ENCODE results near the gene CCL3.
"Not testable (repeated sequence)": the region's sequence is repeated elsewhere in the genome, so short reads cannot be mapped to it uniquely, and the experiment has no call there.

CCL3 gene

DNA sequence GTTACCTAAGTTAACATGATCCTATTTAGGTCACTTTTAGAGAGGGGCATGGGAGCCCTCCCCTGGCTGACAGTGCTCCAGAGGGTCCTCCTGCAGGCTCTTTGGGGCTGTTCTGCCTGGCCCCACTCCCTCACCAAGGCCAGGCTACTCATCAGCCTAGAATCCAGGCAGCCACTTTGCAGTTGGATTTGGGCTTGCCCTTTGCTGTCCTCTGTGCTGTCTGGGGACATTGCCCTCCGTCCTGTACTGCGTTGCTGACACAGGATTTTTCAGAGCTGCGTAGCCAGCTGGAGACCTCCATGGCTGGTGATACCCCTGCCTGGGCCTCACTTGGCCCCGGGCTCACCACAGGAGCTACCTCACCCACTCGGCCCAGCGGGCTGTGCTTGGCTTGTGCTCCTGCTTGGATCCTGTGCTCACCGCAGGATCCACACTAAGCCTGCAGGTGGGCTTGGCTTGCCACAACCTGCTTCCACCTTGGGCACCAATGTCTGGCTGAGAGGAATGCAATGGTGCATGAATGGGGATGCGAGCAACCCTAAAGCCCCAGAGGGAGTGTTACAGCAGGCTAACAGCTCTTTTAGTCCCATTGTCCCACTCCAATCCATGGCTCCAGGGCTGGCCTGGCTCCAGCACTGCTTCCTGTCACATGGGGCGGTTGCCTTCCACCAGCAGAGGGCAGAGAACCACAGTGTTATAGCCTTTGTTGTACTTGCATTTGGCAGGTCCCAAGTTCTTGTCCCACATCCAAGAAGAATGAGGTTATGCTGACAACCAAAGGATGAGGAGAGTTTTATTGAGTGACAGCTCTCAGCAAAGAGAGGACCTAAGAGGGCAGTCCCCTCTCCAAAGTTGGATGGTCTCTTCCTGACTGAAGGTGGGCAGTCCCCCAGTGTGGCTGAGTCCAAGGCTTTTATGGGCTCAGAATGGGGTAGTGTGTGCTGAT, 35.2 kb upstream of the CCL3 start:
- TF ChIP-seq ZFX (IDR thresholded peaks at IDR 0.05; ENCODE audit: borderline replicate concordance) = no peak
- TF ChIP-seq, protein P1, sequence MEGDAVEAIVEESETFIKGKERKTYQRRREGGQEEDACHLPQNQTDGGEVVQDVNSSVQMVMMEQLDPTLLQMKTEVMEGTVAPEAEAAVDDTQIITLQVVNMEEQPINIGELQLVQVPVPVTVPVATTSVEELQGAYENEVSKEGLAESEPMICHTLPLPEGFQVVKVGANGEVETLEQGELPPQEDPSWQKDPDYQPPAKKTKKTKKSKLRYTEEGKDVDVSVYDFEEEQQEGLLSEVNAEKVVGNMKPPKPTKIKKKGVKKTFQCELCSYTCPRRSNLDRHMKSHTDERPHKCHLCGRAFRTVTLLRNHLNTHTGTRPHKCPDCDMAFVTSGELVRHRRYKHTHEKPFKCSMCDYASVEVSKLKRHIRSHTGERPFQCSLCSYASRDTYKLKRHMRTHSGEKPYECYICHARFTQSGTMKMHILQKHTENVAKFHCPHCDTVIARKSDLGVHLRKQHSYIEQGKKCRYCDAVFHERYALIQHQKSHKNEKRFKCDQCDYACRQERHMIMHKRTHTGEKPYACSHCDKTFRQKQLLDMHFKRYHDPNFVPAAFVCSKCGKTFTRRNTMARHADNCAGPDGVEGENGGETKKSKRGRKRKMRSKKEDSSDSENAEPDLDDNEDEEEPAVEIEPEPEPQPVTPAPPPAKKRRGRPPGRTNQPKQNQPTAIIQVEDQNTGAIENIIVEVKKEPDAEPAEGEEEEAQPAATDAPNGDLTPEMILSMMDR (IDR thresholded peaks at IDR 0.05) = no peak
- H3K27ac ChIP-seq = no peak overlapping the region

- TF ChIP-seq, protein P1 (IDR thresholded peaks at IDR 0.05) = no peak
- TF ChIP-seq ZFX (IDR thresholded peaks at IDR 0.05; ENCODE audit: borderline replicate concordance) = no peak
- no peak overlapping the region for H3K27ac ChIP-seq
Observed at GRCh38 chr17:36123431-36123830, 33.5 kb upstream of the CCL3 start.

- H3K27ac ChIP-seq = not testable (repeated sequence)
Observed at GRCh38 chr17:36121099-36121498, 31.2 kb upstream of the CCL3 start.

DNA sequence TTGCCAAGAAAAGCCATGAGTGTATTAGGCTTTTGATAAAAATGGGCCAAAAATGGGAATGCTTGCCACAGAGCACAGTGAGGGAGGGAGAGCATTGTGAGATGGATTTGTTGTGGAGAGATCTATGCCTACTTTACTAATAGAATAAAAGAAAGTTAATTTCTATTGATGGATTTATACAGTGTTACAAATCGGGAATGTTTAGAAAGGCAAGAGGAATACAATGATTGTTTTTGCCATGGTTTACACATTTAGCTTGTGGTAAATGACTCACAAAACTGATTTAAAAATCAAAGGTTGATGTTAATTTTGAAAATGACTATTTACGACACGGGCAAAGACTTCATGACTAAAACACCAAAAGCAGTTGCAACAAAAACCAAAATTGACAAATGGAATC, 30.3 kb upstream of the CCL3 start:
- H3K27ac ChIP-seq = no peak overlapping the region
- TF ChIP-seq ZFX (IDR thresholded peaks at IDR 0.05; ENCODE audit: borderline replicate concordance) = no peak
- TF ChIP-seq, protein P1 (IDR thresholded peaks at IDR 0.05) = no peak

GRCh38 chr17:36118477-36119353, 28.8 kb upstream of the CCL3 start:
- TF ChIP-seq, protein P1 (IDR thresholded peaks at IDR 0.05) = 0 out of 2 replicates have a peak, but pooled peaks have one; percentile 16
- TF ChIP-seq ZFX (IDR thresholded peaks at IDR 0.05; ENCODE audit: borderline replicate concordance) = no peak
- no peak overlapping the region for H3K27ac ChIP-seq

DNA sequence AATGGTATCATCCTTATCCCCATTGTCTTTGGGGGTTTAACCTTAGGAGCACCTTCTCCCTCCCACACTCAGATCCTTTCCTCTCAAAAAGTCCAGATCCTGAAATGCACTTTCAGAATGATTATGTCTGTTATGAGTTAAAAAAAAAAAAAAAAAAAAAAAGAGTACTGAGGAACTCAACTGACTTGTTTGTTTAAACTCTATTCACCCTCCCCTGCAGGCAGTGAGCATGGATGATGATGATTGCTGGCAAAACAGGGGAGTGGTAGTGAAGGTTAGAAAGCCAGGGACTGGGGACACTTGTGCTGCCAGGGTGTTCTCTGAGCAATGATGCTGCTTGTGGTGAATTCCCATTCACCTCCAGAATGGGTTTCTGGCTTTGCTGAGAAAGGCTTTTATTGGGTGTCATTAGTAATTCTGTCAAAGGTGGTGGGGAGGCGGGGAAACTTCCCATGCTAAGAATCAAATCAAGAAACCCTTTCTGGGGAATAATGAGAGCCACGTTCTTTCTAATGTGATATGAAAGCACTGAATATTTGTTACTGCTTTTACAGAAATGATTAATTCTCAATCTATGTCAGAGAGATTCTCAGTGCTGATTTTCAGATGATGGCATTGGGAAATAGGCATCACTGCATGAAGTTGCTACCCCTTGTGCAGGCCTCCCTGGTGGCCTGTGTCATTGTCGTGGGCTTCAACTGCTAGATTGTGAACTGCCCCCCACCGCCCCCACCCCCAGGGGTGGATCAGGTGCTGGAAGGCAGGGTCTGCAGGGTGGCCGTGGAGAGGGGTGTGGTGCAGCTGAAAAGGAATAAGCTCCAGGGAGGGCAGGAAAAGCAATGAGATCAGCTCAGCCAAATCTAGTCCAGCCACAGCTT, 27.8 kb upstream of the CCL3 start:
- TF ChIP-seq ZFX (IDR thresholded peaks at IDR 0.05; ENCODE audit: borderline replicate concordance) = no peak
- TF ChIP-seq, protein P1 (IDR thresholded peaks at IDR 0.05) = no peak
- no peak overlapping the region for H3K27ac ChIP-seq

- not testable (repeated sequence) for H3K27ac ChIP-seq
Observed at GRCh38 chr17:36115649-36115977, 25.7 kb upstream of the CCL3 start.

DNA sequence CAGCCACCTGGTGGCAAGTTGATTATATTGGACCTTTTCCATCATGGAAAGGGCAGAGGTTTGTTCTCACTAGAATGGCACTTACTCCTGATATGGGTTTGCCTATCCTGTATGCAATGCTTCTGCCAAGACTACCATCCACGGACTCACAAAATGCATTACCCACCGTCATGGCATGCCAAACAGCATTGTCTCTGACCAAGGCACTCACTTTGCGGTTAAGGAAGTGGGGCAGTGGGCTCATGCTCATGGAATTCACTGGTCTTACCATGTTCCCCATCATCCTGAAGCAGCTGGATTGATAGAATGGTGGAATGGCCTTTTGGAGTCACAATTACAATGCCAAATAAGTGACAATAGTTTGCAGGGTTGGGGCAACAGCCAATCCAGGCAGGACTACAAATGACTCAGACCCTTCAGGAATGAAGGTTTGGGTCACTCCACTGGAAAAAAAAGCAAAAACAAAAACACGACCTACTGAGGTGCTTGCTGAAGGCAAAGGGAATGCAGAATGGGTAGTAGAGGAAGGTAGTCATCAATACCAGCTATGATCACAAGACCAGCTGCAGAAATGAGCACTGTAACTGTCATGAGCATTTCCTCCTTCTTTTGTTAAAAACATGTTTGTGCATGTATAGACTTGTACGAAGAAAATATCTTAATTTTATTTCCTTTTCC, 25.2 kb upstream of the CCL3 start:
- H3K27ac ChIP-seq = not testable (repeated sequence)

- H3K27ac ChIP-seq = not testable (repeated sequence)
Observed at GRCh38 chr17:36113131-36113530, 23.2 kb upstream of the CCL3 start.

All from 22Rv1 (cell line).